Activated naive CD4-positive, alpha-beta T cell treated with anti-CD3 and anti-CD28 coated beads, Interleukin-2, amount 50 U/mL, for 16 hours (primary cell): ENCODE data around the gene FBXO28.

Source experiments
- DNase-seq: peaks from one replicate; pipeline ENCODE4 v3.0.0-alpha.2; 2020

Gene FBXO28

GRCh38 chr1:224160171-224160682 is 46.3 kb downstream of the FBXO28 start:
- no peak for DNase-seq

- no peak for DNase-seq
Observed at GRCh38 chr1:224162768-224163167, 48.9 kb downstream of the FBXO28 start.

- DNase-seq, result no peak
Observed at GRCh38 chr1:224163311-224163710, 49.4 kb downstream of the FBXO28 start.

GRCh38 chr1:224168859-224169380 is 55.0 kb downstream of the FBXO28 start:
- no peak for DNase-seq

GRCh38 chr1:224169718-224170270 is 55.9 kb downstream of the FBXO28 start:
- no peak for DNase-seq

- DNase-seq, result no peak
Observed at GRCh38 chr1:224170343-224170742, 56.4 kb downstream of the FBXO28 start.

GRCh38 chr1:224170748-224171478 is 57.0 kb downstream of the FBXO28 start:
- peak; percentile 18 for DNase-seq

GRCh38 chr1:224172229-224172628 is 58.3 kb downstream of the FBXO28 start:
- DNase-seq, result no peak

GRCh38 chr1:224173523-224173922 is 59.6 kb downstream of the FBXO28 start:
- no peak for DNase-seq

- peak; percentile 48 for DNase-seq
Observed at GRCh38 chr1:224175617-224176016, 61.7 kb downstream of the FBXO28 start.

- DNase-seq, result no peak
Observed at GRCh38 chr1:224177356-224177999, 63.6 kb downstream of the FBXO28 start.

GRCh38 chr1:224178894-224179293 is 65.0 kb downstream of the FBXO28 start:
- DNase-seq, result no peak

- DNase-seq, result no peak
Observed at GRCh38 chr1:224180783-224181452, 67.0 kb downstream of the FBXO28 start.

- no peak for DNase-seq
Observed at GRCh38 chr1:224181453-224181810, 67.5 kb downstream of the FBXO28 start.

- DNase-seq, result peak; percentile 51
Observed at GRCh38 chr1:224182057-224182865, 68.3 kb downstream of the FBXO28 start.

- peak; percentile 81 for DNase-seq
Observed at GRCh38 chr1:224182866-224183590, 69.1 kb downstream of the FBXO28 start, which contains the start of gene DEGS1. Gene DEGS1 (plus strand): TSS chr1:224183240. CDS start chr1:224183337, 97 bp downstream.

- DNase-seq, result peak; percentile 62
Observed at GRCh38 chr1:224183591-224184312, 69.8 kb downstream of the FBXO28 start.

GRCh38 chr1:224185208-224185607 is 71.3 kb downstream of the FBXO28 start:
- DNase-seq, result no peak

- DNase-seq, result no peak
Observed at GRCh38 chr1:224188286-224188685, 74.4 kb downstream of the FBXO28 start.

GRCh38 chr1:224189561-224189960 is 75.7 kb downstream of the FBXO28 start:
- no peak for DNase-seq
